Epidermal melanocyte (primary cell): Measurements from ENCODE around the gene DCTPP1.
"Not testable (repeated sequence)": the region's sequence is repeated elsewhere in the genome, so short reads cannot be mapped to it uniquely, and the experiment has no call there.

ENCODE experiments used
- DNase-seq: peaks from one replicate; pipeline ENCODE4 v3.0.0; 2011; ENCODE audit warnings: low spot score; ENCODE audit not compliant: insufficient read length

Gene DCTPP1

GRCh38 chr16:30429678-30430427, at the start of gene DCTPP1:
Gene DCTPP1 (minus strand): TSS chr16:30430030. CDS start chr16:30429980, 50 bp downstream.
- peak; percentile 95 for DNase-seq

- no peak for DNase-seq
Measured at GRCh38 chr16:30478766-30479478, 49.1 kb upstream of the DCTPP1 start.

GRCh38 chr16:30477773-30478172, 47.9 kb upstream of the DCTPP1 start:
- DNase-seq = not testable (repeated sequence)

- DNase-seq = no peak
Measured at GRCh38 chr16:30476991-30477390, 47.2 kb upstream of the DCTPP1 start.

GRCh38 chr16:30474684-30475083, 44.9 kb upstream of the DCTPP1 start:
- DNase-seq = no peak

- DNase-seq = no peak
Measured at GRCh38 chr16:30474074-30474452, 44.2 kb upstream of the DCTPP1 start.

- no peak for DNase-seq
Measured at GRCh38 chr16:30473231-30474073, 43.6 kb upstream of the DCTPP1 start.

GRCh38 chr16:30472328-30472942, 42.6 kb upstream of the DCTPP1 start, which contains the start of gene ITGAL:
Gene ITGAL (plus strand): TSS chr16:30472742. CDS start chr16:30472838, 96 bp downstream.
- no peak for DNase-seq

- DNase-seq = no peak
Measured at GRCh38 chr16:30470632-30470995, 40.8 kb upstream of the DCTPP1 start.

- no peak for DNase-seq
Measured at GRCh38 chr16:30470170-30470512, 40.3 kb upstream of the DCTPP1 start.

- no peak for DNase-seq
Measured at GRCh38 chr16:30464078-30464477, 34.2 kb upstream of the DCTPP1 start.

GRCh38 chr16:30461426-30461825, 31.6 kb upstream of the DCTPP1 start:
- DNase-seq = not testable (repeated sequence)

GRCh38 chr16:30459456-30459855, 29.6 kb upstream of the DCTPP1 start:
- no peak for DNase-seq

- no peak for DNase-seq
Measured at GRCh38 chr16:30458561-30459394, 28.9 kb upstream of the DCTPP1 start.

- DNase-seq = no peak
Measured at GRCh38 chr16:30457743-30458560, 28.1 kb upstream of the DCTPP1 start.

- no peak for DNase-seq
Measured at GRCh38 chr16:30457256-30457655, 27.4 kb upstream of the DCTPP1 start.

- DNase-seq = no peak
Measured at GRCh38 chr16:30456302-30456701, 26.5 kb upstream of the DCTPP1 start.

GRCh38 chr16:30452709-30453580, 23.1 kb upstream of the DCTPP1 start:
- DNase-seq = not testable (repeated sequence)

GRCh38 chr16:30449116-30449435, 19.2 kb upstream of the DCTPP1 start:
- DNase-seq = no peak
